ENCODE measurements around the gene PTPN6. TPM values are rescaled to one million over a fixed set of nuclear protein-coding genes. Genes with fewer than 3 reads are reported as not detected.
A peak's percentile ranks its signal among the peaks of the same experiment; 100 is the strongest.

PTPN6 gene
- total and polyA plus RNA-seq, 9 of the 15 experiments (the other 6 are each of a cell fraction or from before 2014, with no cell fraction given), result 1.5 to 5.1 (median 3.9) TPM

DNA sequence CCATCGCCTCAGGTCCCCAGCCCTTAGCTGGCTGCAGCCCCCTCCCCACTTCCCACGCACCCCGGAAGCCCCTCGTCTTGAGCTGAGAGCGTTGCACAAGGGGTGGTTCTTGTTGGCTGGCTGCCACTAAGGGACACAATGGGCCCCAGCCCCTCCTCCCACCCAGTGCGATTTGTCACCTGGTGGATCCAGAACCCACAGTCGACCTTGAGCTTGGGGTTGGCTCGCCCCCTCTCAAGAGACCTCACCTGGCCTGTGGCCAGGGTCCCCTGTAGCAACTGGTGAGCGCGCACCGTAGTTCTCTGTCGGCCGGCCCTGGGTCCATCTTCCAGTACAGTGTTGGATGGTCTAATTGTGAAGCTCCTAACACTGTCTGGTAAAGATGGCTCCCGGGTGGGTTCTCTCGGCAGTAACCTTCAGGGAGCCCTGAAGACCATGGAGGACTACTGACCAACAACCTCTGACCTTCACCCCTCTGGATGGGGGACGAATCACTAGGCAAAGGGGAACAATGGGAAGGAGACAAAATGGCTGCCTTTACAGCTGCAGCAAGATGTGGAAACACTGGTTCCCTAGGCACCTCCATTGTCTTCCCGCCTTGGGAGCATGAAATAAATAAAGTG, 12.7 kb downstream of the PTPN6 start (continued):
- TF ChIP-seq, protein P1, sequence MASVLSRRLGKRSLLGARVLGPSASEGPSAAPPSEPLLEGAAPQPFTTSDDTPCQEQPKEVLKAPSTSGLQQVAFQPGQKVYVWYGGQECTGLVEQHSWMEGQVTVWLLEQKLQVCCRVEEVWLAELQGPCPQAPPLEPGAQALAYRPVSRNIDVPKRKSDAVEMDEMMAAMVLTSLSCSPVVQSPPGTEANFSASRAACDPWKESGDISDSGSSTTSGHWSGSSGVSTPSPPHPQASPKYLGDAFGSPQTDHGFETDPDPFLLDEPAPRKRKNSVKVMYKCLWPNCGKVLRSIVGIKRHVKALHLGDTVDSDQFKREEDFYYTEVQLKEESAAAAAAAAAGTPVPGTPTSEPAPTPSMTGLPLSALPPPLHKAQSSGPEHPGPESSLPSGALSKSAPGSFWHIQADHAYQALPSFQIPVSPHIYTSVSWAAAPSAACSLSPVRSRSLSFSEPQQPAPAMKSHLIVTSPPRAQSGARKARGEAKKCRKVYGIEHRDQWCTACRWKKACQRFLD (CRISPR knock-in tag; IDR thresholded peaks at IDR 0.05), result peak; percentile 56; the same call in 1 of the 2 replicates
- TF ChIP-seq ZKSCAN8 (CRISPR knock-in tag; IDR thresholded peaks at IDR 0.05), result no peak
- TF ChIP-seq EP300 (IDR thresholded peaks at IDR 0.05; ENCODE audit: low read length), result no peak
- TF ChIP-seq NFIC (IDR thresholded peaks at IDR 0.05), result peak; percentile 68
- TF ChIP-seq ZSCAN29 (IDR thresholded peaks at IDR 0.05), result no peak
- TF ChIP-seq, protein P2, sequence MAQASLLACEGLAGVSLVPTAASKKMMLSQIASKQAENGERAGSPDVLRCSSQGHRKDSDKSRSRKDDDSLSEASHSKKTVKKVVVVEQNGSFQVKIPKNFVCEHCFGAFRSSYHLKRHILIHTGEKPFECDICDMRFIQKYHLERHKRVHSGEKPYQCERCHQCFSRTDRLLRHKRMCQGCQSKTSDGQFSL (CRISPR knock-in tag; IDR thresholded peaks at IDR 0.05), result no peak
- TF ChIP-seq, protein P2 (tag; IDR thresholded peaks at IDR 0.05), result peak in 1 of 2 experiments; percentile 53; a peak in 1 of 4 replicates
- TF ChIP-seq DDX20 (tag; IDR thresholded peaks at IDR 0.05; ENCODE audit: low read depth), result peak; percentile 33; the same call in 1 of the 2 replicates
- TF ChIP-seq, protein P3, sequence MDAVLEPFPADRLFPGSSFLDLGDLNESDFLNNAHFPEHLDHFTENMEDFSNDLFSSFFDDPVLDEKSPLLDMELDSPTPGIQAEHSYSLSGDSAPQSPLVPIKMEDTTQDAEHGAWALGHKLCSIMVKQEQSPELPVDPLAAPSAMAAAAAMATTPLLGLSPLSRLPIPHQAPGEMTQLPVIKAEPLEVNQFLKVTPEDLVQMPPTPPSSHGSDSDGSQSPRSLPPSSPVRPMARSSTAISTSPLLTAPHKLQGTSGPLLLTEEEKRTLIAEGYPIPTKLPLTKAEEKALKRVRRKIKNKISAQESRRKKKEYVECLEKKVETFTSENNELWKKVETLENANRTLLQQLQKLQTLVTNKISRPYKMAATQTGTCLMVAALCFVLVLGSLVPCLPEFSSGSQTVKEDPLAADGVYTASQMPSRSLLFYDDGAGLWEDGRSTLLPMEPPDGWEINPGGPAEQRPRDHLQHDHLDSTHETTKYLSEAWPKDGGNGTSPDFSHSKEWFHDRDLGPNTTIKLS (IDR thresholded peaks at IDR 0.05; ENCODE audit: borderline replicate concordance, low read depth), result no peak
- no peak for TF ChIP-seq ZNF75A (CRISPR knock-in tag; IDR thresholded peaks at IDR 0.05)
- TF ChIP-seq GTF2E2 (tag; IDR thresholded peaks at IDR 0.05), result no peak
- TF ChIP-seq CHD4 (IDR thresholded peaks at IDR 0.05; ENCODE audit: insufficient read depth, insufficient replicate concordance, low read depth, low read length, poor library complexity, severe bottlenecking), result no peak
- TF ChIP-seq SMARCE1 (IDR thresholded peaks at IDR 0.05), result no peak
- TF ChIP-seq ZNF57 (CRISPR knock-in tag; IDR thresholded peaks at IDR 0.05), result no peak
- TF ChIP-seq FOXK1 (CRISPR knock-in tag; IDR thresholded peaks at IDR 0.05; ENCODE audit: borderline replicate concordance), result no peak
- no peak for TF ChIP-seq ZBTB17 (CRISPR knock-in tag; IDR thresholded peaks at IDR 0.05)
- TF ChIP-seq, protein P4, sequence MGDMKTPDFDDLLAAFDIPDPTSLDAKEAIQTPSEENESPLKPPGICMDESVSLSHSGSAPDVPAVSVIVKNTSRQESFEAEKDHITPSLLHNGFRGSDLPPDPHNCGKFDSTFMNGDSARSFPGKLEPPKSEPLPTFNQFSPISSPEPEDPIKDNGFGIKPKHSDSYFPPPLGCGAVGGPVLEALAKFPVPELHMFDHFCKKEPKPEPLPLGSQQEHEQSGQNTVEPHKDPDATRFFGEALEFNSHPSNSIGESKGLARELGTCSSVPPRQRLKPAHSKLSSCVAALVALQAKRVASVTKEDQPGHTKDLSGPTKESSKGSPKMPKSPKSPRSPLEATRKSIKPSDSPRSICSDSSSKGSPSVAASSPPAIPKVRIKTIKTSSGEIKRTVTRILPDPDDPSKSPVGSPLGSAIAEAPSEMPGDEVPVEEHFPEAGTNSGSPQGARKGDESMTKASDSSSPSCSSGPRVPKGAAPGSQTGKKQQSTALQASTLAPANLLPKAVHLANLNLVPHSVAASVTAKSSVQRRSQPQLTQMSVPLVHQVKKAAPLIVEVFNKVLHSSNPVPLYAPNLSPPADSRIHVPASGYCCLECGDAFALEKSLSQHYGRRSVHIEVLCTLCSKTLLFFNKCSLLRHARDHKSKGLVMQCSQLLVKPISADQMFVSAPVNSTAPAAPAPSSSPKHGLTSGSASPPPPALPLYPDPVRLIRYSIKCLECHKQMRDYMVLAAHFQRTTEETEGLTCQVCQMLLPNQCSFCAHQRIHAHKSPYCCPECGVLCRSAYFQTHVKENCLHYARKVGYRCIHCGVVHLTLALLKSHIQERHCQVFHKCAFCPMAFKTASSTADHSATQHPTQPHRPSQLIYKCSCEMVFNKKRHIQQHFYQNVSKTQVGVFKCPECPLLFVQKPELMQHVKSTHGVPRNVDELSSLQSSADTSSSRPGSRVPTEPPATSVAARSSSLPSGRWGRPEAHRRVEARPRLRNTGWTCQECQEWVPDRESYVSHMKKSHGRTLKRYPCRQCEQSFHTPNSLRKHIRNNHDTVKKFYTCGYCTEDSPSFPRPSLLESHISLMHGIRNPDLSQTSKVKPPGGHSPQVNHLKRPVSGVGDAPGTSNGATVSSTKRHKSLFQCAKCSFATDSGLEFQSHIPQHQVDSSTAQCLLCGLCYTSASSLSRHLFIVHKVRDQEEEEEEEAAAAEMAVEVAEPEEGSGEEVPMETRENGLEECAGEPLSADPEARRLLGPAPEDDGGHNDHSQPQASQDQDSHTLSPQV (IDR thresholded peaks at IDR 0.05), result peak; percentile 88
- TF ChIP-seq, protein P5, sequence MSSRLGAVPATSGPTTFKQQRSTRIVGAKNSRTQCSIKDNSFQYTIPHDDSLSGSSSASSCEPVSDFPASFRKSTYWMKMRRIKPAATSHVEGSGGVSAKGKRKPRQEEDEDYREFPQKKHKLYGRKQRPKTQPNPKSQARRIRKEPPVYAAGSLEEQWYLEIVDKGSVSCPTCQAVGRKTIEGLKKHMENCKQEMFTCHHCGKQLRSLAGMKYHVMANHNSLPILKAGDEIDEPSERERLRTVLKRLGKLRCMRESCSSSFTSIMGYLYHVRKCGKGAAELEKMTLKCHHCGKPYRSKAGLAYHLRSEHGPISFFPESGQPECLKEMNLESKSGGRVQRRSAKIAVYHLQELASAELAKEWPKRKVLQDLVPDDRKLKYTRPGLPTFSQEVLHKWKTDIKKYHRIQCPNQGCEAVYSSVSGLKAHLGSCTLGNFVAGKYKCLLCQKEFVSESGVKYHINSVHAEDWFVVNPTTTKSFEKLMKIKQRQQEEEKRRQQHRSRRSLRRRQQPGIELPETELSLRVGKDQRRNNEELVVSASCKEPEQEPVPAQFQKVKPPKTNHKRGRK (tag; IDR thresholded peaks at IDR 0.05), result no peak

All from K562 (cell line).